ENCODE results near the gene CDRT15.
A peak's percentile ranks its signal among the peaks of the same experiment; 100 is the strongest.
"Not testable (repeated sequence)": the region's sequence is repeated elsewhere in the genome, so short reads cannot be mapped to it uniquely, and the experiment has no call there.

CDRT15 gene

DNA sequence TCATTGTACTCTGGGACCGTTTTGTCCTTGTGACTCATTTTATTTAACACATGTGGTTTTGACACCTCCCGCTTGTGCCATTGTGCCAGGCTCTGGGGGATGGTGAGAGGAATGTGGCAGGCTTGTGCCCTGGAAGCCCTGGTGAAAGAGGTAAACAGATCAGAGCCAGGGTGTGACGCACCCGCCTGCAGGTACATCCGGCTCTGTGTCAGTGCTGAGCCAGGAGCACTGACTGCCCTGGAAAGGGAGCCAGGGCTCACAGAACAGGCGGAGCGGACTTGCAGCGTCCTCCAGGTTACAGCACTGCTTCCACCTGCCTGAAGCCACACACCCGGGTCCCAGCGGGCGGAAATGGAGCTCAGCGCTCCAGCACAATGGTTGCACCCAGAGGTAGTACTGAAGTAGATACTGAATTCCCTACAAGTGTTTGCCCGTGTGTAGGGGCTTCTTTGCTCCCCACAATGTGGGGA lies 30.6 kb downstream of the CDRT15 start:
- DNase-seq, result peak; percentile 66

DNA sequence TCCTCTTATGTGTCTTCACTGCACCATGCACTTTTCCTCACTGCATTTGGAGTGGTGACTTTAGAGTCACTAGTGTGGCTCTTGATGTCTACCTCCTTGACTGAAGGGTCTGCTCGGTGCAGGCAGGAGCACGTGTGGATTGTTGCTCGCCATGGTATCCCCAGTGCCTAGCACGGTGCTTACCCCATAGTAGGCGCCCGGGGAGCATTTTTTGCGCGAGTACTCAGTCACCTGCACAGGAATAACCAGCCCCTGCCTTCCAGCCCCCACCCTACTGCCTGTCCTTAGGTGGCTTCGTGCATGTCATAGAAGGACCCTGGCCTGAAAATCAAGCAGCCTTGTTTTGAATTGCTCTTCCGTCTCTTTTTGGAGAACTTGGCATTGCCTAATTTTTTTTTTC lies 31.3 kb downstream of the CDRT15 start:
- DNase-seq, result no peak

DNA sequence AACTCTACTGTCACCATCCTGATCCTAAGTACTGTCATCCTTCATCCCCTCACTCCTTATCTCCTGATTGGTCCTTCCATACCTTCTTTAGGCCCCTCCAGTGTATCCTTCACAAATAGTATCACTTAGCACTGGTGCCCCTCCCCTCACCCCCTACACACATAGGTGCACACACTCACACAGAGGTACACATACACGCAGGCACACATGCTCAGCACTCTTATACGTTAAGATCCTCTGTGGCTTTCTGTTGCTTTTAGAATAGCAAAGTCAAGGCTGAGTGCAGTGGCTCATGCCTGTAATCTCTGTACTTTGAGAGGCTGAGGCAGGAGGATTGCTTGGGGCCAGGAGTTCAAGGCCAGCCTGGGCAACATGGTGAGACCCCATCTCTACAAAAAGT lies 32.1 kb downstream of the CDRT15 start:
- DNase-seq, result no peak

DNA sequence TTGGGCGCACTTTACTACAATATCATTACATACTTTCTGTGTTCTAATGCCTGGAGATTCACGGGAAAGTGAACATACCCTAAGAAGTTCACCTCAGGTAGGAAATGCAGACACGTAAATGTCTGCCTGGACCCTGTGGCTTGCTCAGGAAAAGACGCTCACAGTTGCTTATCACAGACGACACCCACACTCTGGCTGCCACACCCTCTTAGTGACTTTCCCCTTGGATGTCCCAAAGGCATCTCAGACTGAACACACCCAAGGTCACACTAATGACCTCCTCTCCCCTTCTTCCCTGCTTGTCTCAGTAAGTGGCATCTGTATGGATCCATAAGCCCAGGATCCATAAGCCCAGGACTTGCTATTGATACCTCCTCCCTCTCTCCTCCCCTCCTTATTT lies 32.6 kb downstream of the CDRT15 start:
- DNase-seq, result no peak

DNA sequence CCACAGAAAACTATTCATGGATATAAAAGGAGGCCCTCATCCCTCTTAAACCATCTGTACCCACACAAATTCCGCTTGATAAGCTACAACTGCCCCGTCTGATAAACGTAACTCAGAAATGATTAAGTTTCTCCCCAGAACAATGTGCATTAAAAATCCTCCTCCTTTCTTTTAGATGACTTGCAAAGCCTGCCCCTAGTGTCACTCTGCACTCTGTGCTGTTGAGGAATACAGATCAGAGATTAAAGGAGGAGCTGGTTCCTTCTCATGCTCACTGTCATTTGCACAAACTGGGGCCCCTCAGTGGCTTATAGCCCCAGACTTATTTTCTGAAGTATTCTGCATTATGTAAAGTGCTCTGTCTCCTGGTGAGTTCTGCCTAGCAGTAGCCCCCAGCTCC lies 33.3 kb downstream of the CDRT15 start:
- no peak for DNase-seq

DNA sequence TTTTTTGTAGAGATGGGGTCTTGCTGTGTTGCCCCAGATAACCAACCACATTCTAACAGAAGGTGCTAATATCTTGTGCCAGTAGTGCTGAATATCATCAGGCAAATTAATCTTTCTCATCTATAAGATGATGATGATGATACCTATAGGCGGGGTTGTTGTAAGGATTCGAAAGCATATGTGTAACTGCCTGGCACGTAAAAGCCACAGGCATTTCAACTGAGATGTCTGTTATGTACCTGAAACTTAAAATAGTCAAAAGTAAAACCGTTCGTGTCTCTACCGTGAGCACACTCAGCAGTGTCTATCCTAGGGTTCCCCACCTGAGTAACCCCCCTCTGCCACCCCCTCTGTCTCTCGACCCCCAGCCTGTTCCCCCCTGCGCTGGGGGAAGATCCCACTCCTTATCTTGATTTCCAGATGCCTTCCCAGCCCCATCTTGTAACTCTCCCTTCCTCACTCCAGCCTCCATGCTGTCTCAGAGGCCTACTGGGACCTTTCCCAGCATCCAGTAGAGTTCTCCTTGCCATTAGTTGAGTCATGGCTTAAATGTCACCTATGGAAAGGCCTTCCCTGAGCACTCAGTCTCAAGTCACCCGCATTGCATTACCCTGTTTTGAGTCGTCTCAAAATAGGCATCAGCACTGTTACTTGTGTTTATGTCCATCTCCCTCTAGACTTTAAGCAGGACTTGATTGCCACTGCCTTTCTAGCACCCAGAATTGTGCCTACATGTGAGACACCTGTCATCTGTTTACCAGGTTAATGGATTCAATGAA lies 34.1 kb downstream of the CDRT15 start:
- no peak for DNase-seq

DNA sequence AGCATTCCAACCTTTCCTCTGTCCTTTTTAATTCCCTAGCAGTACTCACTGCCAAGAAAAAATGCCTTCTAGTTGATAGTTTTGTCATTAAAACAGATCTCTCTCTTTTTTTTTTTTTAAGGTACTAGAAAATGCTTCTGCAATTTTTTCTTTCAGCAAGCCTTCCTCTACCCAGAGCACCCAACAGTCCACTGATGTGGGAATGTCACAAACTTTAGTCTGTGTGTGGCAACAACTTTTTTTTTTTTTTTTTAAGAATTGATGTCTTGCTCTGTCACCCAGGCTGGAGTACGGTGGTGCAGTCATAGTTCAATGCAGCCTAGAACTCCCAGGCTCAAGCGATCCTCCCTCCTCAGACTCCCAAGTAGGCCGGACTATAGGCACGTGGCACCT lies 34.7 kb downstream of the CDRT15 start:
- DNase-seq, result no peak

DNA sequence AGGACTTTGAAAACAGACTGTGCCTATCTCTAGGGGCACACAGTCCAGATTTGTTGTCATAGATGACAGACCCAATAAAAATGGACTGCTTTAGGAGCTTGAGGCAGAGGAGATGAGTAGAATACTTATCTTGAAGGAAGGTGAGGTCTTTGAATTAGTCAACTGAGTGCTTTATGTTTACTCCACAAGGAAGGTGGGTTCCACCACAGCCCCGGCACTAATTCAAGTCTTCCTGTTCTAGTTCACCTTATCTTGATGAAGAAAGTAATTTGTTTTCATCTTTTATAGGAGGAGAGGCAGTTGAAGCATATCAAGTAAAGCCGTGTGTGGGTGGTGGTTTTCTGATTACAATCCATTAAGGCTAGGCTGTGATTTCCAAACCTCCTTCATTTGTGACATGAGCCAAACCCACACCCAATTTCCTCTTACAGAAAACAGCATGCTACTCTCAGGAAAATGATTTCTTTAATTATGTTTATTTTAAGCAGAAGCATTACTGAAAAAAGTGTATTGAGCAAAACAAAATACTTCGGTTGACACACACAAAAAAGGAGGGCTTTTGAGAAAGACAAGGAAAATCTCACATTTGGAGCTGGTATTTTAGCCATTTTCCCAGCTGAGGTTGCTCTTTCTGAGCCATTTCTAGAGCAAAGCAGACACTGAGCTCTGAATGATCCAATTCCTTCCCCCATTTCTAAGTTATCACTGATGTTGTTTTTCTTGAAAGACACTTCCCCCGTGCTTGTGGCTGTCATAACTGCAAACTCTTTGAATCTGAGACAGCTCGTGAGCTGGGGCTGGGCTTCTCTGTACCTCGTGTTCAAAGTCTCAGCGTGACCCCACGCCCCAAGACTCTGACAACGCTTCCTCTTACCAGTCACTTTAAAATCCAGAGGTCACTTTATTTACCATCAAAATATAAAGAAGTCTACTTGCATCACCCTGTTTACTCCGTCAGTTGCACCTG lies 35.4 kb downstream of the CDRT15 start:
- peak; percentile 54 for DNase-seq

DNA sequence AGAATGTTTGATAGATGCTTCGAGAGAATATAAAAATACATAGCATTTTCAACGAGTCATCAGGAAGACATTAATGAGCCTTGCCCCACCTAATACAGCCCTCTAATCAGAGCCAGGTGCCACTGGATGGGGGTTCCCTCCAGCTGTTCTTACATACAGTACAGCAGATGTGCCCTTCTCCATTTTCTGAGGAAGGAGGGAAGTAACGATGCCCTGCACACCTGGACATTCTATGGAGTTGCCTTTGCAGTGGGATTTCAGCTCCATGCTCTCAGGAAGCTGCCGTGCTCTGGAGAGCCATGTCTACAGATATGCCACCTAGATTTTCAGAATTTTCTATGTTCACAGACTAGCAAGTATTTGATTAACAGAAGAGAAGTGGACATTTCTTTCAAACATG lies 36.3 kb downstream of the CDRT15 start:
- DNase-seq, result no peak

DNA sequence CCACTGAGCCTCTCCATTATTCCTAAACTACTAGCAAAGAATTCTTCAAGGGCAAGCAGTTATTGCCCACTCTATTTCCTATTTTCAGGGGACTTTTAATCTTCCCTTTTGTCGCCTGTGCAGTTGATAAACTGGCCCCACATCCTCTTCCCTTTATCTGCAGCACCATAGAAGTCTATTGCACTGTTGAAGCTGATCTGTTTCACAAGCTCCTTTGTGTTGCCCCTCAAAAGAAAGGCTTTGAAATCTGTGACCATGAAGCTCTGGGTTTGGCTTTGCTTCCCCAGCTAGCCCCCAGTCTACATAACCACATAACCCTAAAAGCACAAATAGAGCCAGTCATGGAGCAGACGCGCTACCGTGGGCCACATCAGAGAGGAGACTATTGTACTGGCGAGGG lies 37.1 kb downstream of the CDRT15 start:
- no peak for DNase-seq

DNA sequence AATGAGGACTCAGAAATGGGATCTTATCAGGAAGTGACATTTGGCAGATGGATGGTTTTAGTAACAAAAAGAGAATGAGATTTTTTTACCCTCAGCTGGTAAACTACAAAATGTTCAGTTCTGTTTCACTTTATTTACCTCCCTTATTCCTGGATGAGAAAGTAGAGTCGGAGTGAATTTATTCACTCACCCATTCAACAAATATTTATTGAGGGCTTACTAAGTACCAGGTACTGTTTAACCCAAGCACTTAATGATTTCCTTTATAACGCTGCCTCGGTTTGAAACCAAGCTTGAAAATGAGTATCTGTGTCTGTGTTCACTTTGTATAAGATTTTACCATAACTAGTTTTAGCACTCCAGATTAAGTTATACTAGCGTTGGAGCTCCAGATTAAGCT lies 38.1 kb downstream of the CDRT15 start:
- DNase-seq, result no peak

DNA sequence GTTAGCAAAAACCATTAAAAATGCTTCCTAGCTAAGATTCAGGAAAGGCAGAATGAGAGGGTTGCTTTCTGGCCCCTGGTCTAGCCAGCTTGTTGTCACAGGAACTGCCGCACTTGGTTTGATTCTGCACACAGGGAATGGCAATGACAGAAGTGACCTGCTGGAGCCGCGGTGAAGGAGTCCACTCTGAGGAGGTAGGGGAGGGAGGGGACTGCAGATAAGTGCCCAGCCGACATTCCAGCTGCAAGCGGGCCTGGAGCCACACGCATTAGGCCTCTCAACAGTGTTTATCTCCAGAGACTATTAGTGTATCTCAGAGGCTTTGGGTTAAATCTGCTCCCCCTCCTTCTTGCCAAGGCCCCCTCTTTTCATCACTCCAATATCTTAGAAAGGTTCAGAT lies 38.6 kb downstream of the CDRT15 start:
- no peak for DNase-seq

DNA sequence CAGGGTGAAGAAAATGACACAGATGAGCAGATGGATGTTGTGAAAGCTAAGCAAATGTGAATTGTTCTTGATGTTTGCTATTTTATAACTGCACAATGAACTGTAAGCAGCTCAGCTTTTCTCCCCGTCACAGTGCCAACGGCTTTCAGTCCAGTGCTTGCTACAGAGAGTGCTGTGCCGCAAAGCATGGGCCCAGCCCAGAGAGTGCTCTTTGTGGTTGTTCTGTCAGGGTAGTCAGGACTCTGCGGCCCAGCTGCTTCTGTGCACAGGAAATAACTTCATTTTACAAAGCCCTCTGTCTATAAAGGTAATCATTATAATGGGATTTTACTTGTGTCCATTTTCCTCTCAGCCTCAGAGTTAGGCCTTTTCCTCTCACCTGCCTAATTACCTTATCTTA lies 39.1 kb downstream of the CDRT15 start:
- peak; percentile 37 for DNase-seq

DNA sequence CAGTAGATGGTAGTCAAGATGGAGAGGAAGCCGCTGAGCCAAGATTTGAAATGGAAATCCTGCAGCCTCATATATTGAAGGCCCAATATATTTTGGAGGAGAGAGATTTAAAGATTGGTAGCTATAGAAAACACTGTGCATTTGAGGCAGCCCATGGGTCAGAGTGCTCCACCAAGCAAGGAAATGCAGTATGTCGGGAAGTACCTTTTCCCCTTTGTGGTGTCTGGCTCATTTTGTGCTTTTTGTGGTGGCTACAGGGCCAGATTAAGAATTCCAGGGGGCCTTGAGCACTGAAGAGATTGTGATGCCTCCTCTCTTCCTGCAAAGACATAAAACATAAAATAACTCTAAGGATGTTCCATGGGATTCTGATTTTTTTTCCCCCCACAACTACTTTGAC lies 39.6 kb downstream of the CDRT15 start:
- no peak for DNase-seq

DNA sequence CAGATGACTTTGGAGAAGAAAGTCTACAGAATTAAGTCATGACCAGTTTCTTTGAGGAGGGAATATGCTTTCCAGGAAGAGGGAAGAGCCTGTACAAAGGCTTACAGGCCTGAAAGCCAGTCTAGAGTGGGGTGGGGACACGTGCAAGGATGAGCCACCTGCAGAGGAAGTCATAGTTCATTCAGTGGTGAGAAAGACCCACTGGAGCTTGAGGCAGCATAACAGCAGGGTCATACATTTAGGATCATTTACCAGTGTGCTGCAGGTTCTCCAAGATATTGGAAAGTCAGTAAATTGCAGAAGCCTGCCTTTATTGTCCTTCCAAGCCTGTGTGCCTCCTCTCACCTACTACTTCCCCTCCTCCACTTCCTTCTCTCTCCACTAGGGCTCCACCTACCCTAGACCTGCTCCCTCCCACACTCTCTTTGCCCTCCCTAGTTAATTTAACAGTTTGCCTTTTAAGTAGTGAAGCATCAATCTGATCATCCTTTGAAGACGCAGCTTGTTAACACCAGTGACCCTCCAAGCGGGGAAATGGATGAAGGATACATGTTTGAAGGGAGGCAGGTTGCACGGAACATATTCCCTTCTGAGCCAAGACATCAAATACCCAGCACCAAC lies 40.2 kb downstream of the CDRT15 start:
- no peak for DNase-seq

DNA sequence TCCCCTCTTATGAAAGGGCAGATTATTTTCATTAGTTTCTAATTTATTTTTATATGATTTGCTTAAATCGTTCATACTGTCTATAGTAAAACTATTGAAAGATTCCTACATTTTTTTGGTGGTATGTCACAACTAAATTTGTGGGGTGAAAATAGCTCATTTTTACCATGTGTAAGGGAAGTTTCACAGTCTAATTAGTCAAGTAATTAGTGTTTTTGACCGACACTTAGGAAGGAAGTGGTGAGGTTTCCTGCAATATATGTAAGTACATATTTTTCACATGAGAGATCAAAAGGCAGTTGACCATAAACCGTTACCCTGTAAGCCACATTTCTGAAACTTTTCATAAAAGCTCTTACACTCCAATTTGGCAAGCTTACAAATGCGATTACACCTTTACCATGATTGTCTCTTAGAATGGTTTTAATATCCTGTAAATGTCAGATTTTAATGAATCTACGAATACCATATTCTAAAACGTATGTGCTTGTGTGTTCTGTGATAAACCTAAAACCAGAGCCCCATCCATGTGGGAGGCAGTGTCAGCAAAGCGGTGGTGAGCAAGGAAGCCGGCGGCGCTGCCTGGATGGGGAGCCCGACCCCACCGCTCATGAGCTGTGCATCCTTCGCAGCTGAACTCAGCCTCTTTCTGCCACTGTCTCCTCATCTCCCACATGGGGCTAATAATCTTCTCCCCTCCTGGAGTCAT lies 43.9 kb downstream of the CDRT15 start:
- not testable (repeated sequence) for DNase-seq

DNA sequence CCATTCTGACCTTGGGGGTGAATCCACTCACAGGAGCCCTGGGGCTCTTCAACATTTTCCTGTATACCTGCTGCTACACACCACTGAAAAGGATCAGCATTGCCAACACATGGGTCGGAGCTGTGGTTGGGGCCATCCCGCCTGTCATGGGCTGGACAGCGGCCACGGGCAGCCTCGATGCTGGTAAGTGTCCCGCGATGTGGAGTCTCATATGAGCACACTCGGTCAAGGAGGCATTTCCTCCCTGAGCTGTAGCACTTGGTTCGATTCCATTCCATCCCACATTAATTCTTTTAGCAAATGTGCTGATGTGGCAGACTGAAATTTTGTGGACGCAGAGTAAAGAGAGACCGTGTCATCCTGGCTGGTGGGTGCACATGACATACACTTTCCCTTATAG lies 44.6 kb downstream of the CDRT15 start:
- not testable (repeated sequence) for DNase-seq

DNA sequence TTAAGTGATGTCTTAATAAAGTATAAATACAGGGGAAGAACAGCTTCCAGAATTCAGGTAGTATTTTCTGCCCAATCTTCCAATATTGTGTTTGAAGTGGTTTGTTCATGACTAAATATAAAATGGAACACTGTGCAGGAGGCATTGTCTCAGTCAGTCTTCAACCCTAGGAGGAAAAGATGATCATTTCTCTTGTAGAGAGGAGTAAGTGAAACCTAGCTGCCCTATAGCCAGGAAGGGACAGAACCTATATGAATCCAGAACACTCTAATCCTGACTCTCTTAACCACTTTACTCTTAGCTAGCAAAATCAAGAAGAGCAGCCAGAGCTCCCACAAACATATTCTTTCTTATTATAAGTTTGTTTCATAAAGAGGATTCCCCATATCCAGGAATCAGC lies 45.2 kb downstream of the CDRT15 start:
- not testable (repeated sequence) for DNase-seq

DNA sequence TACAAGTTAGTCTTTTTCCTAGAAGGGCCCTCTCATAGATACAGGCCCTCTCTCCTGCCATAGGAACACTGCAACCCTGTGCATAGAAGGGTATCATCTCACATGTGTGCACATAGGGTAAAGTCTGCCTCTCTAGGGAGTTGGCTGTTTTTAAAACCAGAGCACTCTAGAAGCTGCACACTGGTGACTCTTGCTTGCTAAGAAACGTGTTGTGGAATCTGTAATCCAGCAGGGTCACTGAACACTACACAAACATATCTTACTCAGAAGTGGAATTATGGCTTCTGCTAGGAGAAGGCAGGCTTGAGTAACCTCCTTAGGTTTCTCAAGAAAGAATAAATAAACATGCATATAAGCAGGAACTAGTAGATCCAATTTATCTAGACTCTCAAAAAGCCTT lies 45.9 kb downstream of the CDRT15 start:
- not testable (repeated sequence) for DNase-seq

DNA sequence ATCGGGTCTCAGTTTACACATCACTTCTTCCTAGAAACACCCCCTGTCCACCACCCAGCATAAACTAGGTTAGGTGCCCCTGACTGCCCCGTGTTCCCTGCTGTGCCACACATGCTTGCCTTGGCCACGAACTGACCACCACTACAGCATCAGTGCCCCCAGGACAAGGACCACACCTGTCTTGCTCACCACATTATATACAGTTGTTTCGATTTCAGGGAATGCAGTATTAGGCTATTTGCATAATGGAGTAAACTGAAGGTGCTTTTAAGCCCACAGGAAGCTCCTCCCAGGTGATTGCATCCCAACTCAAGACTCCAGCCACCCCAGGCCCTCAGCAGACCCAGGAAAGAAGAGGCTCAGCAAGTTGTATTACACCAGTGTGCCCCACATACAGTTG lies 50.2 kb downstream of the CDRT15 start:
- not testable (repeated sequence) for DNase-seq

All from stimulated activated naive CD4-positive, alpha-beta T cell treated with Interleukin-2 at 50 U/mL for 16 hours (primary cell).